Measurements from ENCODE around the gene CDC14B.

Gene CDC14B

GRCh38 chr9:96500696-96501632 lies 118.7 kb downstream of the CDC14B start:
- DNase-seq = no peak

- DNase-seq = no peak
Observed at GRCh38 chr9:96499257-96499656, 120.4 kb downstream of the CDC14B start.

GRCh38 chr9:96498796-96499195 lies 120.8 kb downstream of the CDC14B start:
- DNase-seq = no peak

GRCh38 chr9:96497117-96497399 lies 122.6 kb downstream of the CDC14B start:
- no peak for DNase-seq

GRCh38 chr9:96496368-96497116 lies 123.1 kb downstream of the CDC14B start:
- DNase-seq = no peak

- DNase-seq = no peak
Observed at GRCh38 chr9:96495341-96495740, 124.3 kb downstream of the CDC14B start.

- no peak for DNase-seq
Observed at GRCh38 chr9:96494215-96494800, 125.3 kb downstream of the CDC14B start.

- no peak for DNase-seq
Observed at GRCh38 chr9:96493757-96494156, 125.9 kb downstream of the CDC14B start.

- DNase-seq = no peak
Observed at GRCh38 chr9:96492993-96493531, 126.6 kb downstream of the CDC14B start.

- DNase-seq = no peak
Observed at GRCh38 chr9:96491880-96492525, 127.6 kb downstream of the CDC14B start.

- no peak for DNase-seq
Observed at GRCh38 chr9:96491079-96491879, 128.4 kb downstream of the CDC14B start.

GRCh38 chr9:96490534-96491078 lies 129.0 kb downstream of the CDC14B start:
- no peak for DNase-seq

GRCh38 chr9:96489482-96489979 lies 130.1 kb downstream of the CDC14B start:
- DNase-seq = no peak

- DNase-seq = no peak
Observed at GRCh38 chr9:96487949-96488348, 131.7 kb downstream of the CDC14B start.

GRCh38 chr9:96487029-96487396 lies 132.6 kb downstream of the CDC14B start:
- DNase-seq = no peak

- DNase-seq = no peak
Observed at GRCh38 chr9:96486386-96487028, 133.1 kb downstream of the CDC14B start.

- no peak for DNase-seq
Observed at GRCh38 chr9:96485280-96485679, 134.4 kb downstream of the CDC14B start.

GRCh38 chr9:96484521-96484931 lies 135.1 kb downstream of the CDC14B start:
- DNase-seq = no peak

- no peak for DNase-seq
Observed at GRCh38 chr9:96483733-96484390, 135.8 kb downstream of the CDC14B start.

- no peak for DNase-seq
Observed at GRCh38 chr9:96483197-96483596, 136.4 kb downstream of the CDC14B start.

- no peak for DNase-seq
Observed at GRCh38 chr9:96482476-96482875, 137.2 kb downstream of the CDC14B start.

All from eye (tissue), 1 donor.